HG02798 (cell line): ENCODE results near the gene KHK.
"Not testable (repeated sequence)": the region's sequence is repeated elsewhere in the genome, so short reads cannot be mapped to it uniquely, and the experiment has no call there.

ENCODE experiments used
- ATAC-seq: cut with Tn5 transposase; IDR thresholded peaks from one replicate; pipeline ENCODE4 v1.9.1; 2021; ENCODE audit warnings: mild to moderate bottlenecking; ENCODE audit not compliant: unreplicated experiment, poor library complexity

The KHK gene

DNA sequence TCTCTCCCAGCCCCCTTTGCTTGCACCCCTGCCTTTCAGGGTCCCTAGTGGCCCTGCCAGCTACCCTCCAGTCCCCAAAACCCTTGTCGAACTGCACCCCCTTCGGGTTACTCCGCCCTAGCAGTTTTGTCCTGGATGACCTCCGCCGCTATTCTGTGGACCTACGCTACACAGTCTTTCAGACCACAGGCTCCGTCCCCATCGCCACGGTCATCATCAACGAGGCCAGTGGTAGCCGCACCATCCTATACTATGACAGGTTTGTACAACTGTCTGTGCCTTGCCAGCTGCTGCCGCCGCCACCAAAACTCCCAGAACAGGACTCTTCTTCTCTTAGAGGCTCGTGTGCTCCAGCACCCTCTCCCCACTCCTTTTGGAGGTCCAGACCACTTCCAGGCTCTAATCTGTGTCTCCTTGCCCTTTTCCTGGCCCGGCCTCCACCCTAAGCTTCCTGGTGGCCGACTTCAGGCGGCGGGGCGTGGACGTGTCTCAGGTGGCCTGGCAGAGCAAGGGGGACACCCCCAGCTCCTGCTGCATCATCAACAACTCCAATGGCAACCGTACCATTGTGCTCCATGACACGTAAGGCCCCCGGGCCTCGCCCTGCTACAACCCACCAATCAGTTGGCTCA, 7.9 kb downstream of the KHK start:
- no peak for ATAC-seq

DNA sequence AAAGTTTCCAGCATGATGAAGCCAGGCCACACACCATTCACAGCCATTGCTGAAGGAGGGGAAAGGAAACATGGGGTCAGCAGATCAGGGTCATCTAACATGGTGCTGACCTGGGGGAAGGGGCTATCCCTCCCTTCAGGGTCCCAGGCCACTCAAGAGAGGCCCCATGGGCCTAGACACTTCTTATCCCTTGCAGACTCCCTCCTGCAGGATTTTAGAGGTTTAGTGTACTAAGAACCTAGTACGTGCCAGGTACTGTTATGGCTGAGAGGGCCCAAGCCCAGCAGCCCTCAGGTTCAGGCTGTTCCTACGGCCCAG, 8.8 kb downstream of the KHK start:
- ATAC-seq: no peak

DNA sequence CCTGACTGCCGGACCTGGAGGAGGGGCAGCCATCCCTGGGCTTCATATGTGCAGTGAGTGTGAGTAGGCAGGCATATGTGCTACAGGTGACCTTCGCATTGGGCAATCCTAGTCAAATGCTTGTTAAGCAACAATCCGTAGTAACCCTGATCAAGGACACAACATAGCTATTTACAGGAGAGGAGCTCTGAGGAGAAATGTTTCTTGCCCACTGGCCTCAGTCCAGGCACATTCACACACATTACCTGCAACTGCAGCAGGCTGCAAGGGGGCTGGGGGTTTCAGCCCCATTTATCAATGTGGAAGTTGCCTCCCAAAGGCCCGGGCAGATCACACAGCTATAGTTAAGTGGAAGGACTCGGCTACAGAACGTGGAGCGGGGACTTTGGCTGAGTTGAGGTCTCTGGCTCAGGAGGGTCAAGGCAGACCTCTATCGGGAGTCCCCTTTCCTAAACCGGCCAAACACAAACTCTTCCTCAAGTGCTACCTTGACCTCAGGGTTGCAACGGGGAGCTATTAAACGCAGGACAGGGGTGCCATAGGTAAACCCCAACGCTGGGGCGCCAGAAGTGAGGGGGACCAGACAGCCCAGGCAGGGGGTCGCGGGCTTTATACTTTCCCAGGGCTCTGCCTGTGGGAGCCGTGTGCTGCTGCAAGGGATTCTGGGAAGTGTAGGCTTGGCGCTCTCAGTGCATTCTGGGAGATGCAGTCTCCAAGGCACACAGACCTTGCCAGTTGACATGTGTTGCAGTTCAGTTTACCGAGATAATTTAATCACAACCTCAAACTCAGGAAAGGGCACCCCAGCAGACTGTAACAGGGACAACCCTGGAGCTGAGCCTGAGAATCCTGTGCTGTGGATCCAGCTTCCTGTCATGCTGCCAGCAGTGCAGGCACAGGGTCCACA, 9.4 kb downstream of the KHK start:
- peak; percentile 65 for ATAC-seq

DNA sequence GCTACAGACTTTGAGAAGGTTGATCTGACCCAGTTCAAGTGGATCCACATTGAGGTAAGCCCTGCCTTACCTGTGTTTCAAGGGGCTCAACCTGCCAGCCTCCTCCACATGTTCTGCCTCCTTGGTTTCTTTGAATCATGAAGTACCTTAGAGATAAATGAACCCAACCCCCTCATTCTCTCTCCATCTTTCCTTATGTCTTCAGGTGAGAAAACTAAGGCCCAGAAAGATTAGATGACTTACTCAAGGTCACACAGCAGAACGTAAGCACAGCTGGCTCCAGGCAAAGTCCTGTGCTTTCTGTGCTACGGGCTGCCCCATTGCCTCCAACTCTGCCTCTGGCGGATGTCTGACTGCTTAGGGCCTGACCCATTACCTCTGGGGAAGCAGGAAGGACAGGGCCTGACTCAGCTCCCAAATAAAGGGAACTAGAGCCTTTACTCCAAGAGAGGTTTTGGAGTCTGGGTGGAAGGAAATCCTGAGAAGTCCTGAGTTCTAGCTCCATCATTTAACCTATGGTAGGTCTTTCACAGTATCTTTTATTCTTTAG, 10.3 kb downstream of the KHK start:
- ATAC-seq: no peak

DNA sequence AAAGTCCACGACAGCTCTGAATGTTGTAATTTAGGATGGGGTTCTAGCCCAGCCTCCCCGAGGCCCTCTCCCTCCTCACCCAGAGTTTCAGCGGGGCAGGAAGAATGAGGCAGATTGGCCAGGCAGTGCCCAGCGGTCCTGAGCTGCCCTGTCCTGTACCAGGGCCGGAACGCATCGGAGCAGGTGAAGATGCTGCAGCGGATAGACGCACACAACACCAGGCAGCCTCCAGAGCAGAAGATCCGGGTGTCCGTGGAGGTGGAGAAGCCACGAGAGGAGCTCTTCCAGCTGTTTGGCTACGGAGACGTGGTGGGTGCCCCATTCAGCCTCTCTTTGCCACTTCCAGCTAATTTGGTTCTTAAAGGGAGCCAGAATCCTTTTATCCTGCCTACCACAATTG, 10.8 kb downstream of the KHK start:
- no peak for ATAC-seq

DNA sequence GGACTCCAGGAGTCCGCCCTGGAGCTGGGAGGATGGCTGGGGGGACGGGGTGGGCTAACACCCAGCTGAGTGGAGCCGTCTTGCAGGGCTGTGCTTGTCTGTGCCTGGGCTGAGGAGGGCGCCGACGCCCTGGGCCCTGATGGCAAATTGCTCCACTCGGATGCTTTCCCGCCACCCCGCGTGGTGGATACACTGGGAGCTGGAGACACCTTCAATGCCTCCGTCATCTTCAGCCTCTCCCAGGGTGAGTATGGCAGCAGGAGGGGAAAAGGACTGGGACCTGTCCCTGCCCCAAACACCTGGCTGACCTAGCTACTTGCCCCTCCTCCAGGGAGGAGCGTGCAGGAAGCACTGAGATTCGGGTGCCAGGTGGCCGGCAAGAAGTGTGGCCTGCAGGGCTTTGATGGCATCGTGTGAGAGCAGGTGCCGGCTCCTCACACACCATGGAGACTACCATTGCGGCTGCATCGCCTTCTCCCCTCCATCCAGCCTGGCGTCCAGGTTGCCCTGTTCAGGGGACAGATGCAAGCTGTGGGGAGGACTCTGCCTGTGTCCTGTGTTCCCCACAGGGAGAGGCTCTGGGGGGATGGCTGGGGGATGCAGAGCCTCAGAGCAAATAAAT, 12.9 kb downstream of the KHK start:
- ATAC-seq: no peak

DNA sequence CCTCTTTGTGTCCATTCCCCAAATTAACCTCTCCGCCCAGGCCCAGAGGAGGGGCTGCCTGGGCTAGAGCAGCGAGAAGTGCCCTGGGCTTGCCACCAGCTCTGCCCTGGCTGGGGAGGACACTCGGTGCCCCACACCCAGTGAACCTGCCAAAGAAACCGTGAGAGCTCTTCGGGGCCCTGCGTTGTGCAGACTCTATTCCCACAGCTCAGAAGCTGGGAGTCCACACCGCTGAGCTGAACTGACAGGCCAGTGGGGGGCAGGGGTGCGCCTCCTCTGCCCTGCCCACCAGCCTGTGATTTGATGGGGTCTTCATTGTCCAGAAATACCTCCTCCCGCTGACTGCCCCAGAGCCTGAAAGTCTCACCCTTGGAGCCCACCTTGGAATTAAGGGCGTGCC, 13.5 kb downstream of the KHK start:
- ATAC-seq: no peak

DNA sequence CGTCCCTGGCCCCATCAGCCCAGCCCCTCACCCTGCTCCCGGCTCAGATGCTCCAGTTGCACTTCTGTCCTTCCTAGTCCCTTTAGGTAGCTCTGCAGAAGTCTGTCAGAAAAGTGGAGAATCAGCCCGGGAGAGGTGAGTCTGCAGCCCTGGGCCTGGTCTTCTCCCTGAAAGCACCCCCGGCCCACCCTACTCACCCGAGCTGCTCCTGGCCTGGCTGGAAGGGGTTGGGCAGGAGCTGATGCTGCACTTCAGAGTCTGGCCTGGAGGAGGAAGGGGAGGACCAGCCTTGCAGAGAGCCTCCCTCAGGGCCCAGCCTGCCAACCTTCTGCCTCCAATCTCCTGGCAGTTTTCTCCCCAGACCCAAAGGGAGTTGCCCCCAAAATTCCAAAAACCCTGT, 15.8 kb downstream of the KHK start:
- no peak for ATAC-seq

DNA sequence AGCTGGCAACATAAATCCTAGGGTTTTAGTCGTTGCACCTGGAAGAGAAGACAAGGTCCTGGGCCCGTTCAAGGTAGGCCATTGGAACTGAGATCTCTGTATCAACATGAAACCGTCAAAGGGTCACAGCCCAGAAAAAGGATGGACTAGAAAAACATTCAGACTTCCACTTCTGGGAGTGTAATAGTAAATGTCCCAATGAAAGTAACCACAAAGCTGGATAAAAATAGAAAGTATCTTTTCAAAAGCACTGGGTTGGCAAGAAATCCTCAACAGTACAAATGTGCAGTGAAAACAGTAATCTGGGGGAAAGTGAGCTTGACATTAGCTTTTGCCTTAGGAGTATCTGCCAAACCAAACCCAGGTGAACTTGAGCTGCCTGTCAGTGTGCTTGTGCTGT, 19.4 kb downstream of the KHK start:
- no peak for ATAC-seq

DNA sequence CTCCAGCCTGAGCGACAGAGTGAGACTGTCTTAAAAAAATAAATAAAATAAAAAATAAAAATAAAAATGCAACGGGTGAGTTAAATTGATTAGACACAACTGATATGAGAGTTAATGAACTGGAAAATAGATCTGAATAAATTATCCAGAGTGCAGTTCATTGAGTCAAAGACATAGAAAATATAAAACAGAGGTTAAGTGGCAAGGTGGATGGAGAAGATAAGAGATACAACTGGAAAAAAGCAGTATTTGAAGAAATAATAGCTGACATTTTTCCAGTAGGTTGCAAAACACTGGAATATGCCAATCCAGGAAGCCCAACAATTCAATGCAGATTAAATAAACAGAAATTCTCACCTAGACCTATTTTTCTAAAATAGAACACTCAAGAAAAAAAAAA, 21.6 kb downstream of the KHK start:
- no peak for ATAC-seq

DNA sequence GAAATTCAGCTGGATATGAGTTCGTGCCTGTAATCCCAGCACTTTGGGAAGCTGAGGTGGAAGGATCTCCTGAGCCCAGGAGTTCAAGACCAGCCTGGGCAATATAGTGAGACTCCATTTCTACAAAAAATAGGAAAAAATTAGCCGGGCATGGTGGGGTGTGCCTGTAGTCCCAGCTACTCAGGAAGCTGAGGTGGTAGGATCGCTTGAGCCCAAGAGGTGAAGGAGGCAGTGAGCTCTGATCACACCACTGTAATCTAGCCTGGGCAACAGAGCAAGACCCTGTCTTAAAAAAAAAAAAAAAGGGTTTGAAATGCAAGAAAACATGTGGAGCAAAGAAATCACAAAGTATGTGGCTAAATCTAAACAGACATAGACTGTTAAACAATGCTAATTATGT, 22.5 kb downstream of the KHK start:
- no peak for ATAC-seq

DNA sequence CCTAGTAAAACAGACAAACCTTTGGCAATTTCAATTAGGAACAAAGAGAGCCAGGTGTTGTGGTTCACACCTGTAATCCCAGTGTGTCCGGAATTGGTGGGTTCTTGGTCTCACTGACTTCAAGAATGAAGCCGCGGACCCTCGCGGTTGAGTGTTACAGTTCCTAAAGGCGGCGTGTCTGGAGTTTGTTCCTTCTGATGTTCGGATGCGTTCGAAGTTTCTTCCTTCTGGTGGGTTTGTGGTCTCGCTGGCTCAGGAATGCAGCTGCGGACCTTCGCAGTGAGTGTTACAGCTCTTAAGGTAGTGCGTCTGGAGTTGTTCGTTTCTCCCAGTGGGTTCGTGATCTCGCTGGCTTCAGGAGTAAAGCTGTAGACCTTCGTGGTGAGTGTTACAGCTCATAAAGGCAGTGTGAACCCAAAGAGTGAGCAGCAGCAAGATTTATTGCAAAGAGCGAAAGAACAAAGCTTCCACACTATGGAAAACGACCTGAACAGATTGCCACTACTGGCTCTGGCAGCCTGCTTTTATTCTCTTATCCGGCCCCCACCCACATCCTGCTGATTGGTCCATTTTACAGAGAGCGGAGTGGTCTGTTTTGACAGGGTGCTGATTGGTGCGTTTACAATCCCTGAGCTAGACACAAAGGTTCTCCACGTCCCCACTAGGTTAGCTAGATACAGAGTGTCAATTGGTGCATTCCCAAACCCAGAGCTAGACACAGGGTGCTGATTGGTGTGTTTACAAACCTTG, 24.2 kb downstream of the KHK start:
- ATAC-seq: not testable (repeated sequence)

DNA sequence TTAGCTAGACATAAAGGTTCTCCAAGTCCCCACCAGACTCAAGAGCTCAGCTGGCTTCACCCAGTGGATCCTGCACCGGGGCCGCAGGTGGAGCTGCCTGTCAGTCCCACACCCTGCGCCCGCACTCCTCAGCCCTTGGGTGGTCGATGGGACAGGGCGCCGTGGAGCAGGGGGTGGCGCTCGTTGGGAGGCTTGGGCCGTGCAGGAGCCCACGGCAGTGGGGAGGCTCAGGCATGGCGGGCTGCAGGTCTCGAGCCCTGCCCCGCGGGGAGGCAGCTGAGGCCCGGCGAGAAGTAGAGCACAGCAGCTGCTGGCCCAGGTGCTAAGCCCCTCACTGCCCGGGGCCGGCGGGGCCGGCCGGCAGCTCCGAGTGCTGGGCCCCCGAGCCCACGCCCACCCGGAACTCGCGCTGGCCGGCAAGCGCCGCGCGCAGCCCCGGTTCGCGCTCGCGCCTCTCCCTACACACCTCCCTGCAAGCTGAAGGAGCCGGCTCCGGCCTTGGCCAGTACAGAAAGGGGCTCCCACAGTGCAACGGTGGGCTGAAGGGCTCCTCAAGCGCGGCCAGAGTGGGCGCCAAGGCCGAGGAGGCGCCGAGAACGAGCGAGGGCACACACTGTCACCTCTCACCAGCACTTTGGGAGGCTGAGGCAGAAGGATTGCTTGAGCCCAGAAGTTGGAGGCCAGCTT, 25.0 kb downstream of the KHK start:
- ATAC-seq: not testable (repeated sequence)

DNA sequence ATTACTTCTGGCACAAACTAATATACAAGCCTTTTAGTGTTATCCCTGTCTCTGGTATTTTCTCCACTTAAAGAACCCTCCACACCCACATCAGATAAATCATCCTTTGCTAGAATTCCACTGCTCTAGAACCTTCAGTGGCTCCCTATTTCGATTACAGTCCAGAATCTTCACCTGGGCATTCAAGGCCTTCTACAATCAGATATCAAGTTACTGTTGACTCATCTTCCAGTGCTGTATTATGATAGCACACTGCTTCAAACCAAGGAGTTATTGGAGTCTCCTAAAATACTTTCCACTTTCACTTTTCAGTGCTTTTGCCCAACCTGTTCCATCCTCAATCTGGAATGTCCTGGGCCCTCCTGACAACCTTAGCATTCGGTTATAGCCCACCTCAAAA, 28.9 kb downstream of the KHK start:
- no peak for ATAC-seq

DNA sequence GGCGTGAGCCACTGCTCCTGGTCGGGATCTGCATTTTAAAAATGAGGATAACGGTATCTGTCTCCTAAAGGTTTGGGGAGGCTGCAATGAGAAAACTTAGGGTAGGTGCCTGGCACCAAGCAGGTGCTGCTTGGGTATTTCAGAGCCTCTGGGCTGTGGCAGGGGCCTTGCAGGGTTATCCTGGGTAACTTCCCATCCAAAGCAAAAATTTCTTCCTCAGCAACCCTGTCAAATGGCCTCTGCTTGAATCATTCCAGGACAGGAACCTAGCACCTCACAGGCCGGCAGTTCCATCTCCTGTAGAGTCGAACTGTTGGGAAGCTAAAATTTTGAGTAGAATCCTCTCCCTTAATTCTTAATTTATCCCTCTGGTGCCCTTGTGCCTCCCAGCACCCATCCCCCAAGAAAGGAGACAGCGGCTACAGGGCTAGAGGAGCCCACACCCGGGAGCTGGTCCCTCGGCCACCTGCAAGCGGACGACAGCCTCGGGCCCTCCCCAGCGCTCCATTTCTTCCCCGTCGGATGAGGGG, 31.5 kb downstream of the KHK start:
- ATAC-seq: no peak

DNA sequence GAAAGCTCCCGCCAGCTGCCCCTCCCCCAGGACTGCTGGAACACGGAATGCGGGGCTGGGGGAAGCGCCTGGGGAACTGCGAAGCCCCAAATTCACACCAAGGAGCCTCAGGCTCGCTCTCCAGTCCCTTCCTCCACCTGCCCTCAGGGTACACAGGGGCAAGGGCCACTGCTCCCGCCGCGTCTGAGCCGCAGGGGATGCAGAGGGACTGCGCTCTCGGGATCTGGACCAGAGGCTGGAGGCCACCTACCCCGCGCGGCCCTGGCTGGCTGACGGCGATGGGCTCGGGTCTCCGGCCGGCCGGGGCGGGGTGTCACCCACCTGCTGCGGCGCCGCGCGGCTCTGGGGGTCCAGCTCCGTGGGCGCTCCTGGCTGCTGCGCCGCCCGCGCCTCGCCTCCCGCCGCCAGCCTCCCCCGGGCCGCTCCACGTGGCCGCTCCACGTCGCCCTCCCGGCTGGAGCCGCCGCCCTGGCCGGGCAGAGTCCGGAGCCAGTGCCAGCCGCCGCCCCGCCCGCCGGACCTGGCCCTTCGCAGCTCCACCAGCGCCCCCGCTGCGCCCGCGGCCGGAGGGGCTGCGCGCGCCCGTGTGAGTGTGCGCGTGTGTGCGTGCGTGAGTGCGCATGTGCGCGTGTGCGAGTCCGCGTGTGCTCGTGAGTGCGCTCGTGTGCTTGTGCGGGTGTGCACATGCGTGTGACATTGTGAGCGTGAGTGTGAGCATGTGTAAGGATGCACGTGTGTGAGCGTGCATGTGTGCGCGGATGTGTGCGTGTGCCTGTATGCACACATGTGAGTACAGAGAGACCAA, 32.2 kb downstream of the KHK start, which contains the start of gene CGREF1:
TSS of gene CGREF1 (minus strand) at position 604 of the 805 bp plus-strand sequence. CDS start 14,762 bp downstream, outside the sequence.
- ATAC-seq: no peak

DNA sequence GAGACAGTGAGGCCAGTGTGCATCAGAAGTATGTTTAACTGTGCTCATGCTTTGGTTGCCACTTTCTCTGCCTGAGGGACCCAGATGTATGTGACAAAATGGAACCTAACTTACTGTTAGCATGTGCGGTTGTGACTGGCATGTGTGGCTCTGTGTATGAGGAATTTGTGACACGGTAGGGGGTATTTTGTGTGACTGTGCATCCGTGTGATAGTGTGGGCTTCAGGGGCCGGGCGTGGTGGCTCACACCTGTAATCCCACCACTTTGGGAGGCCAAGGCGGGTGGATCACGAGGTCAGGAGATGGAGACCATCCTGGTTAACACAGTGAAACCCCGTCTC, 32.7 kb downstream of the KHK start:
- not testable (repeated sequence) for ATAC-seq

DNA sequence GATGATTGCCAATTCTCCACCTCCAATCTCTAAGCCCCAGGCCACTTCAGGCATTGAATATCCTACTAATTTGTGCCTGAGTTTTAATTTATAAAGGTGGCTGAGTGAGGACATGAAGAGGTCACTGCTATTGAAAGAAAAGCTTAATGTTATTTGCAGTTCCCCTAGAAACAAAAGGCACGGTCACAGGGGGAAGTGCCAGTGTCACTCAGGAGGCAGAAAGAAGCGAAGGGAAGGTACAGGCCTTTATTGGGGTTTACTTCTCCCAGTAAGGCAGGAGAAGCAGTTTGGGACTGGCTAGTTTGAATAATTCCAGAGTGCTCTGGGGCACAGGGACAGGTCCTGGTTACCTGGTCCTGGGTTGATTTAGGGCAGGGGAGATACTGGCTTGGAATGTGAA, 35.3 kb downstream of the KHK start:
- ATAC-seq: no peak

DNA sequence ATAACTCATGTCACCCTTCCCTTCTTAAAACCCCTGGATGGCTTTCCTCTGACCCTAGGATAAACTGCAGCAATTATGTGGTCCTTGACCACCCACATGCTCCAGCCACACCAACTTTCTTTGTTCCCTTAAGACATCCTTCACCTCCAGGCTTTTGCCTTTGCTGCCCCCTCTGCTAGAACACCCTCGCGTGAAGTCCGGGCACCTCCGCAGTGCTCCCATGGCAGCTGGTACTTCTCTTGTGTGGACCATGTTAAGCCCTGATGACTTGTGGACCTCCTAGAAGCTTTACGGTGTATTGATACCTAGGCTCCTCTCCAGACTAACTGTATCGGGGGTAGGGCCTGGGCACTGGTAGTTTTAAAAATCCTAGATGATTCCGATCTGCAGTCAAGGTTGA, 36.2 kb downstream of the KHK start:
- ATAC-seq: no peak
